H1 (cell line): ENCODE results near the gene CDH12.

Experiments
- CTCF ChIP-seq, 3 experiments: IDR thresholded peaks; 1 replicate in 2 of 3; 2 replicates in 1 of 3; pipeline versions ENCODE4 v1.5.1 to v1.6.1; 2011; ENCODE audit warnings: low read length in 3 of 3, mild to moderate bottlenecking in 3 of 3, inconsistent platforms in 2 of 3, low read depth in 1 of 3, moderate library complexity in 1 of 3; ENCODE audit not compliant: insufficient read depth in 1 of 3; ENCODE audit errors: control extremely low read depth in 1 of 3
- EP300 ChIP-seq, 2 experiments: IDR thresholded peaks; 1 replicate in 1 of 2; 2 replicates in 1 of 2; pipeline ENCODE4 v1.6.1; 2011 to 2012; ENCODE audit warnings: low read depth in 2 of 2, low read length in 2 of 2, mild to moderate bottlenecking in 2 of 2, borderline replicate concordance in 1 of 2, inconsistent platforms in 1 of 2, moderate library complexity in 1 of 2
- POLR2A ChIP-seq, 2 experiments: IDR thresholded peaks; 1 replicate in 1 of 2; 2 replicates in 1 of 2; pipeline ENCODE4 v1.6.1; 2011; ENCODE audit warnings: low read depth in 2 of 2, low read length in 2 of 2, mild to moderate bottlenecking in 2 of 2; ENCODE audit errors: control extremely low read depth in 1 of 2
- RFX5 ChIP-seq: IDR thresholded peaks from 2 replicates; pipeline ENCODE4 v1.6.1; 2011; ENCODE audit warnings: low read depth, low read length, improper control_type of control experiment, borderline replicate concordance
- TF ChIP-seq, protein P1 (sequence below): IDR thresholded peaks from 2 replicates; pipeline ENCODE4 v1.6.1; 2011; ENCODE audit warnings: low read length, improper control_type of control experiment

DNA sequence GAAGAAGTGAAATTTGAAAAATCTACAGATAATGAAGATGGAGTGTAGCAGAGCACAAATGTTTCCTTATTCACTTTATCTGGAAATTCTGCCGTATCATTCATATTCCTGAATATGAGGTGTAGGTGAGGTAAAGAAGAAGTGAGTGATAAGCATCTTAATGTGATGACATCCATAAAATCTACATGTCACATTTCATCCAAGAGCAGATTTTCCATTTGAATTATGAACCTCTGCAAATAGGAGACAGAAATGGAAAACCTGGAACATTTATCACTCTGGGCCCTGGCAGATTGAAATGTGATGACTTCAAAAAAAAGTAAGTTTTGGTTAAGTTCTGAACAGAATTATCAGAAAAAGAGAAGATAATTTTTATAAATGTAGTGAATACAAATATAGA, 240.2 kb downstream of the CDH12 start:
- TF ChIP-seq, protein P1, sequence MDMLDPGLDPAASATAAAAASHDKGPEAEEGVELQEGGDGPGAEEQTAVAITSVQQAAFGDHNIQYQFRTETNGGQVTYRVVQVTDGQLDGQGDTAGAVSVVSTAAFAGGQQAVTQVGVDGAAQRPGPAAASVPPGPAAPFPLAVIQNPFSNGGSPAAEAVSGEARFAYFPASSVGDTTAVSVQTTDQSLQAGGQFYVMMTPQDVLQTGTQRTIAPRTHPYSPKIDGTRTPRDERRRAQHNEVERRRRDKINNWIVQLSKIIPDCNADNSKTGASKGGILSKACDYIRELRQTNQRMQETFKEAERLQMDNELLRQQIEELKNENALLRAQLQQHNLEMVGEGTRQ: no peak
- TF ChIP-seq RFX5 (no peak), CTCF (IDR thresholded peaks at IDR 0.05; ENCODE audit: control extremely low read depth in 1 of 3, insufficient read depth in 1 of 3, low read depth in 1 of 3, low read length in 3 of 3) (no peak), POLR2A (IDR thresholded peaks at IDR 0.05; ENCODE audit: control extremely low read depth in 1 of 2, low read depth in 2 of 2, low read length in 2 of 2) (no peak), EP300 (IDR thresholded peaks at IDR 0.05; ENCODE audit: borderline replicate concordance in 1 of 2, low read depth in 2 of 2, low read length in 2 of 2) (no peak)
